ENCODE measurements around the gene CACNA1B. TPM values are rescaled to one million over a fixed set of nuclear protein-coding genes. Genes with fewer than 3 reads are reported as not detected.

CACNA1B gene
- total and polyA plus RNA-seq, 7 donors = under 0.01 to 1.4 (median 0.55) TPM; not detected in 1

DNA sequence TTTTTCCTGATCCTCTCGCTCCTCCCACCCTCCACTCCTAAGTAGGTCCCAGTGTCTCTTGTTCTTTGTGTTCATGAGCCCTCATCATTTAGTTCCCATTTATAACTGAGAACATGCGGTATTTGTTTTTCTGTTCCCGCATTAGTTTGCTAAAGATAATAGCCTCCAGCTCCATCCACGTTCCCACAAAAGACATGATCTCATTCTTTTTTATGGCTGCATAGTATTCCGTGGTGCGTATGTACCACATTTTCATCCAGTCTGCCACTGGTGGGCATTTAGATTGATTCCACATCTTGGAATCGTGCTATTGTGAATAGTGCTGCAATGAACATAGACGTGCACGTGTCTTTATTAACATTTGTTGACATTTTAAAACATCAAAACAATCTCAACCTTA lies 34.2 kb upstream of the CACNA1B start:
- TF ChIP-seq EP300 (IDR thresholded peaks at IDR 0.05) = no peak
- TF ChIP-seq POLR2A (IDR thresholded peaks at IDR 0.05) = no peak
- no peak for TF ChIP-seq POLR2AphosphoS5 (IDR thresholded peaks at IDR 0.05)
- no peak for TF ChIP-seq CTCF (IDR thresholded peaks at IDR 0.05)
- intact Hi-C loops (cut with DNase I) = no loop called here
- H3K27me3 ChIP-seq = no peaks in the 10 kb centered on the region
- H3K27ac ChIP-seq = no peak overlapping the region
- no peak overlapping the region for H3K4me3 ChIP-seq
- no peaks in the 10 kb centered on the region for H3K36me3 ChIP-seq
- no peaks in the 10 kb centered on the region for H3K9me3 ChIP-seq
- H3K4me1 ChIP-seq = no peaks in the 10 kb centered on the region
- WGBS, 2 donors = 89 to 91% methylated on average over 9 of the region's 9 CpGs
- DNase-seq = no peak

DNA sequence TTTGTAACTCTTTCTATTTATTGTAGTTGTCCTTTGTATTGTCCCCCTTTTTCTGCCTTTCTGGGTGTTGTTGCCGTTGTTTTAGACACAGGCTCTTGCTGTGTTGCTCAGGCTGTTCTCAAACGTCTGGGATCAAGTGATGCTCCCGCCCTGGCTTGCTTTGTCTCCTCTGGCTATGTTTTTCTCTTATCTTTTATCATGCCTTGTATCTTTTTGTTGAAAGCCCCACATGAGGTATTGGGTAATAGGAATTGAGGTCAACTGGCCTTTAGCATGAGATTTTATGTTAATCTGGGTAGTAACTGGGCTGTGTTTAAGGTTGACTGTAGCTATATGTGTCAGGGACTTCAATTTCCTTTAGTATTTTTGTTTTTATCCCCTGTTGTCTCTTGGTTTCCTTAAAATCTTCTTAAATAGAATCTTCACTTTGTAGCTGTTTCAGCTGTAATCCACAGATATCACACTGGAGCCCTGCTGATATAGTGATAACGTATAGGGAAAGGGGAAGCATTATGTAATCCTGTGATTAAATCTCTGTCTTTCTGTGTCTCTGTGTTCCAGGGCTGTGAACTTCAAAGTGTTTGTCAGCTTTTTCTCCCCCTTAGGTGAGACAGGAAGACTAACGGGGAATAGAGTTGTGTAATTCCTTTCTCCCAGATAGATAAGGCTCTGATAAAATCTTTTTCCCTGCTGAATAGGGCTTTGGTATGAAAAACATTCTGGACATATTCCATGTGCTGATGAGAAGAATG lies 25.9 kb upstream of the CACNA1B start:
- Histone ChIP-seq H3K27ac (no peak overlapping the region), H3K36me3 (no peaks in the 10 kb centered on the region), H3K4me1 (no peaks in the 10 kb centered on the region), H3K4me3 (no peak overlapping the region), H3K27me3 (no peaks in the 10 kb centered on the region), H3K9me3 (peaks cover 0 to 18% (median 8%) of the 10 kb centered on the region in 4 donors)
- intact Hi-C loops (cut with DNase I) = no loop called here
- no peak for DNase-seq
- TF ChIP-seq CTCF (IDR thresholded peaks at IDR 0.05) (no peak), POLR2A (IDR thresholded peaks at IDR 0.05) (no peak), POLR2AphosphoS5 (IDR thresholded peaks at IDR 0.05) (no peak), EP300 (IDR thresholded peaks at IDR 0.05) (no peak)
- 61 to 67% methylated on average over 5 of the region's 5 CpGs for WGBS, 2 donors

GRCh38 chr9:137853392-137853995 lies 24.1 kb upstream of the CACNA1B start:
- 94 to 95% methylated on average over 1 of the region's 1 CpG for WGBS, 2 donors

GRCh38 chr9:137860361-137860760 lies 17.2 kb upstream of the CACNA1B start:
- TF ChIP-seq POLR2A (IDR thresholded peaks at IDR 0.05) (no peak), POLR2AphosphoS5 (IDR thresholded peaks at IDR 0.05) (no peak), EP300 (IDR thresholded peaks at IDR 0.05) (no peak)
- 53 to 98% methylated on average over 1 of the region's 1 CpG for WGBS, 2 donors
- H3K27ac ChIP-seq = no peak overlapping the region
- peaks cover 0 to 16% (median 9%) of the 10 kb centered on the region in 4 donors for H3K9me3 ChIP-seq
- H3K27me3 ChIP-seq = no peaks in the 10 kb centered on the region
- no peak overlapping the region for H3K4me3 ChIP-seq
- no peak for DNase-seq
- intact Hi-C loops (cut with DNase I) = no loop called here
- H3K36me3 ChIP-seq = no peaks in the 10 kb centered on the region
- no peaks in the 10 kb centered on the region for H3K4me1 ChIP-seq

More at GRCh38 chr9:137853392-137853995, 24.1 kb upstream of the CACNA1B start:
- Histone ChIP-seq H3K27me3 (no peaks in the 10 kb centered on the region), H3K27ac (no peak overlapping the region), H3K9me3 (peaks cover 0 to 19% (median 8%) of the 10 kb centered on the region in 4 donors), H3K4me3 (no peak overlapping the region), H3K36me3 (no peaks in the 10 kb centered on the region), H3K4me1 (no peaks in the 10 kb centered on the region)
- DNase-seq = no peak
- no peak for TF ChIP-seq POLR2A (IDR thresholded peaks at IDR 0.05)
- no peak for TF ChIP-seq POLR2AphosphoS5 (IDR thresholded peaks at IDR 0.05)
- no peak for TF ChIP-seq CTCF (IDR thresholded peaks at IDR 0.05)
- no peak for TF ChIP-seq EP300 (IDR thresholded peaks at IDR 0.05)
- intact Hi-C loops (cut with DNase I) = no loop called here

DNA sequence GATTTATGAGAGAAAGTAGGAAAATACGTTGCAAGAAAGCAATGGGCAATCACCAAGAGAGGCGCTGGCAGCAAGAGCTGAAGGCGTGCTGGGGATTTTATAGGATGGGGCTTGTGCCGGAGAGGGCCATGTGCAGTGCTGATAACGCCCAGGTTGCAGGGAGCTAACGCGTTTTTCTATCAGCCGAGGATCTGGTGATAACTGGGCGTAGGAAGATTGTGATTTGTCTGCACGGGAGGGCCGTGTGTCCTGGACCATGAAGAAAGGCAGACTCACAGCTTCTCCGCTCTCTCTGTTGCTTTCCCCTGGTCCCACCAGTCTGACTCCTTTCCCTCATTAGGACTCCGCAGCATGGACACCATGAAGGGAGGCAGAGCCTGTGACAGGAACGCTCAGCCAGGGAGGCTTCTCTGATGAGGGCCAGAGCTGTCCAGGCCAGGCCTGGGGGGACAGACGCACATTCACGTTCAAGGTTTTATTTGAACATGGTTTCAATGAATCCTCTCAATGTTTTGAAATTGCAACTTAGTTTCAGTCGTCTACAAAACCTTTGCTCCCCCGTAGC lies 11.9 kb upstream of the CACNA1B start:
- Histone ChIP-seq H3K4me3 (no peak overlapping the region), H3K9me3 (peaks cover 0 to 3% (median 2%) of the 10 kb centered on the region in 4 donors), H3K36me3 (no peaks in the 10 kb centered on the region), H3K27me3 (no peaks in the 10 kb centered on the region), H3K27ac (no peak overlapping the region), H3K4me1 (no peaks in the 10 kb centered on the region)
- TF ChIP-seq POLR2A (IDR thresholded peaks at IDR 0.05) = no peak
- no peak for TF ChIP-seq CTCF (IDR thresholded peaks at IDR 0.05)
- no peak for TF ChIP-seq EP300 (IDR thresholded peaks at IDR 0.05)
- no peak for TF ChIP-seq POLR2AphosphoS5 (IDR thresholded peaks at IDR 0.05)
- WGBS, 2 donors = 70 to 71% methylated on average over 18 of the region's 18 CpGs
- intact Hi-C loops (cut with DNase I) = no loop called here
- DNase-seq = no peak

All from sigmoid colon (tissue), 7 donors.